Activated CD8-positive, alpha-beta memory T cell treated with anti-CD3 and anti-CD28 coated beads, Interleukin-2, amount 50 U/mL, for 48 hours (primary cell): ENCODE results near the gene GRAMD4.

Experiments used
- DNase-seq: peaks from one replicate; pipeline ENCODE4 v3.0.0-alpha.2; 2020

The GRAMD4 gene

GRCh38 chr22:46695346-46696228 lies 75.4 kb downstream of the GRAMD4 start:
- no peak for DNase-seq

- no peak for DNase-seq
Measured at GRCh38 chr22:46696229-46696518, 76.0 kb downstream of the GRAMD4 start.

GRCh38 chr22:46696614-46697013 lies 76.4 kb downstream of the GRAMD4 start:
- no peak for DNase-seq

GRCh38 chr22:46697811-46698515 lies 77.8 kb downstream of the GRAMD4 start:
- no peak for DNase-seq

- no peak for DNase-seq
Measured at GRCh38 chr22:46699091-46699490, 78.9 kb downstream of the GRAMD4 start.

GRCh38 chr22:46701262-46701661 lies 81.1 kb downstream of the GRAMD4 start:
- no peak for DNase-seq

GRCh38 chr22:46703171-46703995 lies 83.2 kb downstream of the GRAMD4 start:
- DNase-seq = no peak

GRCh38 chr22:46703996-46704370 lies 83.8 kb downstream of the GRAMD4 start:
- no peak for DNase-seq

GRCh38 chr22:46706060-46706459 lies 85.9 kb downstream of the GRAMD4 start:
- DNase-seq = no peak

GRCh38 chr22:46707305-46707704 lies 87.1 kb downstream of the GRAMD4 start:
- no peak for DNase-seq

- no peak for DNase-seq
Measured at GRCh38 chr22:46707827-46708570, 87.8 kb downstream of the GRAMD4 start.

GRCh38 chr22:46708766-46709330 lies 88.7 kb downstream of the GRAMD4 start:
- no peak for DNase-seq

- DNase-seq = no peak
Measured at GRCh38 chr22:46710806-46711205, 90.6 kb downstream of the GRAMD4 start.

- no peak for DNase-seq
Measured at GRCh38 chr22:46712288-46712687, 92.1 kb downstream of the GRAMD4 start.

GRCh38 chr22:46714550-46714949 lies 94.4 kb downstream of the GRAMD4 start:
- no peak for DNase-seq

GRCh38 chr22:46719921-46720320 lies 99.7 kb downstream of the GRAMD4 start:
- DNase-seq = no peak

GRCh38 chr22:46721501-46722085 lies 101.4 kb downstream of the GRAMD4 start:
- no peak for DNase-seq

- DNase-seq = no peak
Measured at GRCh38 chr22:46723882-46724281, 103.7 kb downstream of the GRAMD4 start.

- no peak for DNase-seq
Measured at GRCh38 chr22:46725096-46725495, 104.9 kb downstream of the GRAMD4 start.

- DNase-seq = no peak
Measured at GRCh38 chr22:46726066-46726985, 106.1 kb downstream of the GRAMD4 start.

GRCh38 chr22:46726986-46727317 lies 106.8 kb downstream of the GRAMD4 start:
- DNase-seq = no peak
